ENCODE results near the gene UBE2Z. TPM values are rescaled to one million over a fixed set of nuclear protein-coding genes. Genes with fewer than 3 reads are reported as not detected.

Gene UBE2Z
- polyA plus RNA-seq, 3 donors, result 35.8 to 44.7 (median 40.0) TPM

- Histone ChIP-seq H4K20me1 (ENCODE audit: insufficient read depth, low read length) (no peaks in the 10 kb centered on the region), H3K27ac (ENCODE audit: low read depth in 1 of 2, low read length in 2 of 2) (no peak overlapping the region), H3K4me3 (replicated peaks in 1 of 3; ENCODE audit: low read depth in 2 of 3, low read length in 3 of 3) (no peak overlapping the region), H3K36me3 (replicated peaks in 1 of 2; ENCODE audit: control insufficient read depth in 1 of 2, insufficient read depth in 2 of 2, low read length in 2 of 2) (no peaks in the 10 kb centered on the region), H3K4me2 (replicated peaks; ENCODE audit: extremely low read depth, low read length, poor library complexity, severe bottlenecking) (no peak overlapping the region), H3K27me3 (ENCODE audit: control insufficient read depth in 2 of 2, insufficient read depth in 2 of 2, low read length in 2 of 2) (peaks cover 4 to 8% of the 10 kb centered on the region in 2 donors), H3K9me3 (replicated peaks in 1 of 2; ENCODE audit: control insufficient read depth in 1 of 2, insufficient read depth in 1 of 2, low read length in 2 of 2) (no peaks in the 10 kb centered on the region), H3K4me1 (ENCODE audit: control insufficient read depth in 1 of 2, insufficient read depth in 2 of 2, low read length in 2 of 2) (no peaks in the 10 kb centered on the region), H2AFZ (ENCODE audit: insufficient read depth, low read depth, low read length, poor library complexity, severe bottlenecking) (no peak overlapping the region), H3K79me2 (ENCODE audit: insufficient read depth, low read length) (no peaks in the 10 kb centered on the region), H3K9ac (ENCODE audit: insufficient read depth, low read length, poor library complexity, severe bottlenecking) (no peak overlapping the region)
- Mint-ChIP-seq H3K4me3 (no peak overlapping the region), H3K27ac (no peak overlapping the region), H3K27me3 (ENCODE audit: low read depth in 3 of 3) (peaks cover 15 to 45% (median 23%) of the 10 kb centered on the region in 3 donors), H3K4me1 (no peaks in the 10 kb centered on the region), H3K36me3 (no peaks in the 10 kb centered on the region), H3K9me3 (peaks cover 0 to 4% (median 2%) of the 10 kb centered on the region in 7 donors)
- TF ChIP-seq CTCF (IDR thresholded peaks at IDR 0.05), result no peak
- no peak for DNase-seq
- 96% methylated on average over 4 of the region's 5 CpGs for WGBS (ENCODE audit: insufficient coverage)
- intact Hi-C loops (cut with micrococcal nuclease), result no loop called here
These were observed 43.4 kb downstream of the UBE2Z start for GRCh38 chr17:48951572-48951971.

GRCh38 chr17:48952904-48953303 lies 44.7 kb downstream of the UBE2Z start:
- no peak overlapping the region for H3K4me2 ChIP-seq (replicated peaks; ENCODE audit: extremely low read depth, low read length, poor library complexity, severe bottlenecking)
- peak in 1 of 3 donors; percentile 10 for DNase-seq
- H3K27ac ChIP-seq (ENCODE audit: low read depth in 1 of 2, low read length in 2 of 2), result no peak overlapping the region
- H3K9me3 ChIP-seq (replicated peaks in 1 of 2; ENCODE audit: control insufficient read depth in 1 of 2, insufficient read depth in 1 of 2, low read length in 2 of 2), result no peaks in the 10 kb centered on the region
- H3K27ac Mint-ChIP-seq, result no peak overlapping the region
- H3K9ac ChIP-seq (ENCODE audit: insufficient read depth, low read length, poor library complexity, severe bottlenecking), result no peak overlapping the region
- peaks cover 0 to 1% (median 0%) of the 10 kb centered on the region in 7 donors for H3K9me3 Mint-ChIP-seq
- no peaks in the 10 kb centered on the region for H3K4me1 ChIP-seq (ENCODE audit: control insufficient read depth in 1 of 2, insufficient read depth in 2 of 2, low read length in 2 of 2)
- no peaks in the 10 kb centered on the region for H3K79me2 ChIP-seq (ENCODE audit: insufficient read depth, low read length)
- no peaks in the 10 kb centered on the region for H3K36me3 ChIP-seq (replicated peaks in 1 of 2; ENCODE audit: control insufficient read depth in 1 of 2, insufficient read depth in 2 of 2, low read length in 2 of 2)
- peaks cover 4 to 8% of the 10 kb centered on the region in 2 donors for H3K27me3 ChIP-seq (ENCODE audit: control insufficient read depth in 2 of 2, insufficient read depth in 2 of 2, low read length in 2 of 2)
- H2AFZ ChIP-seq (ENCODE audit: insufficient read depth, low read depth, low read length, poor library complexity, severe bottlenecking), result peak overlapping the region; percentile 13
- H3K4me3 ChIP-seq (replicated peaks in 1 of 3; ENCODE audit: low read depth in 2 of 3, low read length in 3 of 3), result no peak overlapping the region
- no peaks in the 10 kb centered on the region for H3K36me3 Mint-ChIP-seq
- peaks cover 16 to 44% (median 24%) of the 10 kb centered on the region in 3 donors for H3K27me3 Mint-ChIP-seq (ENCODE audit: low read depth in 3 of 3)
- TF ChIP-seq CTCF (IDR thresholded peaks at IDR 0.05), result no peak
- no peaks in the 10 kb centered on the region for H3K4me1 Mint-ChIP-seq
- H4K20me1 ChIP-seq (ENCODE audit: insufficient read depth, low read length), result no peaks in the 10 kb centered on the region
- WGBS (ENCODE audit: insufficient coverage), result no CpG with 5 or more reads among the region's 5 CpGs
- H3K4me3 Mint-ChIP-seq, result no peak overlapping the region
- intact Hi-C loops (cut with micrococcal nuclease), result no loop called here

Data from CD14-positive monocyte (primary cell).